ENCODE measurements around the gene GAB2.

Gene GAB2

DNA sequence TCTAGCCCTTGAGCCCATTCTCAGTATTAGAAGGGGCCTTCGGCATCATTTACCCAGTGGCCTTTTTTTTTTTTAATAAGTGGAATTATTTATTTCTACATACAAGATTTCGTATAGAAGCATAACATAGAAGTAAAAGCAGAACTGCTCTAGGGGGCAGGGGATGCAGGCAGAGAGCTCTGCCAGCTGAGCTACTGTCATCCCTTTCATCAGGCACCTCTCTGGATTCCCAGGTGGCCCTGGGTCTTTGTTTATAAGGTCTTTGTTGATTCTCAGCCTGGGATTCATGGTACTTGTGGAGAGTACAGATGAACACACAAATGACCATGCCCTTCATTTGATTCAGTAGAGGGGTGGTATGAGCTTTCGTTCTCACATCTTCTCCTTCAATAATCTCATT is 66.4 kb downstream of the GAB2 start:
- DNase-seq (ENCODE audit: insufficient read length, low spot score) (no peak), FAIRE-seq (no peak)
- TF ChIP-seq POLR2A (IDR thresholded peaks at IDR 0.05; ENCODE audit: low read depth, low read length) (no peak), POU2F2 (IDR thresholded peaks at IDR 0.05; ENCODE audit: low read depth, low read length) (no peak), PAX5 (IDR thresholded peaks at IDR 0.05; ENCODE audit: insufficient read depth, low read length, severe bottlenecking) (no peak), SPI1 (IDR thresholded peaks at IDR 0.05; ENCODE audit: low read depth, low read length) (no peak), TAF1 (IDR thresholded peaks at IDR 0.05; ENCODE audit: low read depth, low read length) (no peak), POLR2AphosphoS5 (IDR thresholded peaks at IDR 0.05; ENCODE audit: low read depth, low read length) (no peak)

DNA sequence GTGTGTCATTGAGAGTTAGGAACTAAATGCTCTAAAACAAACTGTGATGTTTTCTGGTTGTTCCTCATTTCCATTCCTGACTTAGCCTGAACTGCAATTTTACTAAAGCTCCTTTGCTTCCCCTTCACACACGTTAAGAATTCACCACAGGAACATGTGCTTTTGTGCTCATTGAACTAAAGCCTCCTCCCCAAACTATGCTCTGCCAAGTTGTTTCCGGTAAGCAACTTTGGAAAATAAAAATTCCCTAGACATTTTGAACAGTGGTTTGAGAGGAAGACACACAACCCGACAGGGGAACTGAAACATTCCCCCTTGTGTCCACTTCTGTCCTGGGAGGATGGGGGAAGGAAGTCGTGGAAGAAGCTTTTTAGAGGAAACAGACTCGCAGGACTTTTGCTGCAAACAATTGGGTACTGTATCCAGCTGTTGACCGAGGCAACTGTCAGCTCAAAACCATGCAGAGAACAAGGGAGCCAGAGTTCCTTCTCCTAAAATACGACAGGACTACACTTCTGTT is 66.9 kb downstream of the GAB2 start:
- no peak for DNase-seq (ENCODE audit: insufficient read length, low spot score)
- TF ChIP-seq TAF1 (IDR thresholded peaks at IDR 0.05; ENCODE audit: low read depth, low read length): no peak
- no peak for TF ChIP-seq POLR2A (IDR thresholded peaks at IDR 0.05; ENCODE audit: low read depth, low read length)
- TF ChIP-seq SPI1 (IDR thresholded peaks at IDR 0.05; ENCODE audit: low read depth, low read length): peak; percentile 73
- TF ChIP-seq POU2F2 (IDR thresholded peaks at IDR 0.05; ENCODE audit: low read depth, low read length): no peak
- peak; percentile 59 for FAIRE-seq

DNA sequence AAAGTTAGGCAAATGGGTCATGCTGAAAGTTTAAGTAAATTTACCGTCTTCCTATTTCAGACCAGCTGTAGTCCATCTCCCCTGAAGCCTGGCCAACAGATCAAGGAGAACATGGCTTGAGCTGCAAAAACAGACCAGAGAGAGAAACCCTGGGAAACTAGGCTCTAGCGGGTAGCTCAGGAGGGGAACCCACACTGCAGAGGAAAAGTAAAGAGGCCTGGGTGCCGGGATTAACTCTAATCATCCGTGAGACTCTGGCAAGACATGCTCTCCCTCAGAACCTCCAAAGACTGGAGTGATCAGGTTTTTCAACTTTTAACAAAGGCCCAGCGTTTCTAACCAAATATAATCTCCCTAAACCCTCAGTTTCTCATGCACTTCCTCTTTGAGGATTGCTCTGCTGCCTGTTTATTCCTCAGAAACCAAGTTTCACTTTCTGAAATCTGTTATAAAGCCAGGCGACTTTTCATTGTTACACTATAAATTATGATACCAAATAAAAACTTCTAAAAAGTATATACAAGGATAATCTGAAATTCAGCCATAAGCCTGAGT is 67.5 kb downstream of the GAB2 start:
- FAIRE-seq (no peak), DNase-seq (ENCODE audit: insufficient read length, low spot score) (no peak)
- TF ChIP-seq POU2F2 (IDR thresholded peaks at IDR 0.05; ENCODE audit: low read depth, low read length) (no peak), POLR2AphosphoS5 (IDR thresholded peaks at IDR 0.05; ENCODE audit: low read depth, low read length) (no peak), SPI1 (IDR thresholded peaks at IDR 0.05; ENCODE audit: low read depth, low read length) (peak; percentile 92), TAF1 (IDR thresholded peaks at IDR 0.05; ENCODE audit: low read depth, low read length) (no peak; the same call in 1 of the 2 replicates), POLR2A (IDR thresholded peaks at IDR 0.05; ENCODE audit: low read depth, low read length) (no peak), PAX5 (IDR thresholded peaks at IDR 0.05; ENCODE audit: insufficient read depth, low read length, severe bottlenecking) (no peak)

- TF ChIP-seq POLR2AphosphoS5 (IDR thresholded peaks at IDR 0.05; ENCODE audit: low read depth, low read length) (no peak), POLR2A (IDR thresholded peaks at IDR 0.05; ENCODE audit: low read depth, low read length) (no peak), TAF1 (IDR thresholded peaks at IDR 0.05; ENCODE audit: low read depth, low read length) (no peak), POU2F2 (IDR thresholded peaks at IDR 0.05; ENCODE audit: low read depth, low read length) (no peak), PAX5 (IDR thresholded peaks at IDR 0.05; ENCODE audit: insufficient read depth, low read length, severe bottlenecking) (no peak), SPI1 (IDR thresholded peaks at IDR 0.05; ENCODE audit: low read depth, low read length) (no peak)
- DNase-seq (ENCODE audit: insufficient read length, low spot score) (no peak), FAIRE-seq (no peak)
Measured at GRCh38 chr11:78349624-78350023, 68.0 kb downstream of the GAB2 start.

- DNase-seq (ENCODE audit: insufficient read length, low spot score): no peak
- no peak for TF ChIP-seq SPI1 (IDR thresholded peaks at IDR 0.05; ENCODE audit: low read depth, low read length)
- TF ChIP-seq TAF1 (IDR thresholded peaks at IDR 0.05; ENCODE audit: low read depth, low read length): no peak
- TF ChIP-seq POLR2A (IDR thresholded peaks at IDR 0.05; ENCODE audit: low read depth, low read length): no peak
- TF ChIP-seq PAX5 (IDR thresholded peaks at IDR 0.05; ENCODE audit: insufficient read depth, low read length, severe bottlenecking): no peak
- no peak for TF ChIP-seq POU2F2 (IDR thresholded peaks at IDR 0.05; ENCODE audit: low read depth, low read length)
- TF ChIP-seq POLR2AphosphoS5 (IDR thresholded peaks at IDR 0.05; ENCODE audit: low read depth, low read length): no peak
- FAIRE-seq: no peak
Measured at GRCh38 chr11:78349114-78349513, 68.5 kb downstream of the GAB2 start.

- TF ChIP-seq POLR2A (IDR thresholded peaks at IDR 0.05; ENCODE audit: low read depth, low read length) (no peak), TAF1 (IDR thresholded peaks at IDR 0.05; ENCODE audit: low read depth, low read length) (no peak), POU2F2 (IDR thresholded peaks at IDR 0.05; ENCODE audit: low read depth, low read length) (no peak), SPI1 (IDR thresholded peaks at IDR 0.05; ENCODE audit: low read depth, low read length) (no peak)
- no peak for FAIRE-seq
- no peak for DNase-seq (ENCODE audit: insufficient read length, low spot score)
Measured at GRCh38 chr11:78347956-78348355, 69.7 kb downstream of the GAB2 start.

GRCh38 chr11:78346799-78347198 is 70.8 kb downstream of the GAB2 start:
- no peak for DNase-seq (ENCODE audit: insufficient read length, low spot score)
- no peak for TF ChIP-seq TAF1 (IDR thresholded peaks at IDR 0.05; ENCODE audit: low read depth, low read length)
- no peak for FAIRE-seq

- DNase-seq (ENCODE audit: insufficient read length, low spot score): no peak
- TF ChIP-seq PAX5 (IDR thresholded peaks at IDR 0.05; ENCODE audit: insufficient read depth, low read length, severe bottlenecking): no peak
- no peak for TF ChIP-seq POLR2AphosphoS5 (IDR thresholded peaks at IDR 0.05; ENCODE audit: low read depth, low read length)
- TF ChIP-seq POU2F2 (IDR thresholded peaks at IDR 0.05; ENCODE audit: low read depth, low read length): no peak
- TF ChIP-seq POLR2A (IDR thresholded peaks at IDR 0.05; ENCODE audit: low read depth, low read length): no peak
- no peak for TF ChIP-seq SPI1 (IDR thresholded peaks at IDR 0.05; ENCODE audit: low read depth, low read length)
- no peak for TF ChIP-seq TAF1 (IDR thresholded peaks at IDR 0.05; ENCODE audit: low read depth, low read length)
- no peak for FAIRE-seq
Measured at GRCh38 chr11:78345450-78345849, 72.2 kb downstream of the GAB2 start.

- FAIRE-seq: no peak
- DNase-seq (ENCODE audit: insufficient read length, low spot score): no peak
Measured at GRCh38 chr11:78344676-78345075, 72.9 kb downstream of the GAB2 start.

GRCh38 chr11:78344094-78344493 is 73.5 kb downstream of the GAB2 start:
- no peak for DNase-seq (ENCODE audit: insufficient read length, low spot score)
- TF ChIP-seq SPI1 (IDR thresholded peaks at IDR 0.05; ENCODE audit: low read depth, low read length) (no peak), POLR2A (IDR thresholded peaks at IDR 0.05; ENCODE audit: low read depth, low read length) (no peak), POU2F2 (IDR thresholded peaks at IDR 0.05; ENCODE audit: low read depth, low read length) (no peak), TAF1 (IDR thresholded peaks at IDR 0.05; ENCODE audit: low read depth, low read length) (no peak), PAX5 (IDR thresholded peaks at IDR 0.05; ENCODE audit: insufficient read depth, low read length, severe bottlenecking) (no peak), POLR2AphosphoS5 (IDR thresholded peaks at IDR 0.05; ENCODE audit: low read depth, low read length) (no peak)
- no peak for FAIRE-seq

More at GRCh38 chr11:78344676-78345075, 72.9 kb downstream of the GAB2 start:
- no peak for TF ChIP-seq PAX5 (IDR thresholded peaks at IDR 0.05; ENCODE audit: insufficient read depth, low read length, severe bottlenecking)
- no peak for TF ChIP-seq SPI1 (IDR thresholded peaks at IDR 0.05; ENCODE audit: low read depth, low read length)
- no peak for TF ChIP-seq POU2F2 (IDR thresholded peaks at IDR 0.05; ENCODE audit: low read depth, low read length)
